Gastroesophageal sphincter (tissue), 4 donors: ENCODE measurements around the gene SREBF2. TPM values are rescaled to one million over a fixed set of nuclear protein-coding genes. Genes with fewer than 3 reads are reported as not detected.

Source experiments
- ATAC-seq: fragments of 150-250 bp; one replicate; pipeline ENCODE4 v1.9.1; 2016; ENCODE audit warnings: mild to moderate bottlenecking, moderate library complexity
- H3K27ac ChIP-seq, 4 donors: fragments of 200-600 bp; sonication (generic) in 3 of 4; 1 replicate in 3 of 4; 2 replicates in 1 of 4; pipeline ENCODE4 v1.5.1; 2016 to 2019
- H3K27me3 ChIP-seq: fragments of 200-600 bp; sonication (generic); one replicate; pipeline ENCODE4 v1.5.1; 2019
- H3K36me3 ChIP-seq, 2 donors: fragments of 200-600 bp; sonication (generic); one replicate each; pipeline ENCODE4 v1.5.1; 2019; ENCODE audit warnings: control low read depth in 1 of 2
- H3K4me1 ChIP-seq, 3 donors: fragments of 200-600 bp; sonication (generic); 1 replicate in 2 of 3; 2 replicates in 1 of 3; pipeline ENCODE4 v1.5.1; 2016 to 2019; ENCODE audit warnings: control low read depth in 2 of 3
- H3K4me3 ChIP-seq, 2 donors: fragments of 200-600 bp; sonication (generic); one replicate each; pipeline ENCODE4 v1.5.1; 2019; ENCODE audit warnings: mild to moderate bottlenecking in 1 of 2, moderate library complexity in 1 of 2
- H3K9me3 ChIP-seq, 3 donors: fragments of 200-600 bp; sonication (generic); one replicate each; pipeline ENCODE4 v1.5.1; 2017 to 2019; ENCODE audit warnings: control low read depth in 2 of 3
- EP300 ChIP-seq: sonication (generic); formaldehyde crosslinking; IDR thresholded peaks from one replicate; pipeline ENCODE4 v1.6.1; 2017; ENCODE audit warnings: antibody characterized with exemption, mild to moderate bottlenecking
- POLR2A ChIP-seq, 2 donors: fragments of 450-650 bp; IDR thresholded peaks; one replicate each; pipeline ENCODE4 v1.6.1; 2017; ENCODE audit warnings: antibody characterized with exemption in 2 of 2, mild to moderate bottlenecking in 2 of 2, moderate library complexity in 1 of 2
- POLR2AphosphoS5 ChIP-seq: sonication (generic); formaldehyde crosslinking; IDR thresholded peaks from one replicate; pipeline ENCODE4 v1.6.1; 2017; ENCODE audit warnings: antibody characterized with exemption
- WGBS, 2 donors: methylation state at CpG; one replicate each; pipeline ENCODE4 v1.1.5; 2018; ENCODE audit warnings: low coverage in 1 of 2; 5-methylcytosine and 5-hydroxymethylcytosine counted together
- total RNA-seq, 4 donors: library from RNA; depleted of rRNA; stranded (reverse); fragments of >200 nt; gene quantifications; one replicate each; pipeline ENCODE4 v1.1.0, GENCODE V29; 2016
- TF ChIP-seq, protein P1 (sequence below), 4 experiments: fragments of 200-600 bp in 2 of 4; fragments of 450-650 bp in 2 of 4; sonication (generic) in 1 of 4; IDR thresholded peaks; one replicate each; pipeline ENCODE4 v1.5.1; 2017 to 2019; ENCODE audit warnings: antibody characterized with exemption in 4 of 4, mild to moderate bottlenecking in 2 of 4, moderate library complexity in 2 of 4

Gene SREBF2
- total RNA-seq, 4 donors from 2014 or later: 39.7 to 101 (median 58.8) TPM

GRCh38 chr22:41916745-41917358, 83.9 kb downstream of the SREBF2 start:
- Histone ChIP-seq H3K27ac (no peak overlapping the region), H3K4me1 (peaks cover 0 to 45% (median 21%) of the 10 kb centered on the region in 3 donors), H3K27me3 (peaks cover 87% of the 10 kb centered on the region), H3K36me3 (no peaks in the 10 kb centered on the region), H3K4me3 (no peak overlapping the region), H3K9me3 (no peaks in the 10 kb centered on the region)
- no peak for ATAC-seq
- 56 to 68% methylated on average over 7 to 8 of the region's 10 CpGs for WGBS, 2 donors
- TF ChIP-seq, protein P1, sequence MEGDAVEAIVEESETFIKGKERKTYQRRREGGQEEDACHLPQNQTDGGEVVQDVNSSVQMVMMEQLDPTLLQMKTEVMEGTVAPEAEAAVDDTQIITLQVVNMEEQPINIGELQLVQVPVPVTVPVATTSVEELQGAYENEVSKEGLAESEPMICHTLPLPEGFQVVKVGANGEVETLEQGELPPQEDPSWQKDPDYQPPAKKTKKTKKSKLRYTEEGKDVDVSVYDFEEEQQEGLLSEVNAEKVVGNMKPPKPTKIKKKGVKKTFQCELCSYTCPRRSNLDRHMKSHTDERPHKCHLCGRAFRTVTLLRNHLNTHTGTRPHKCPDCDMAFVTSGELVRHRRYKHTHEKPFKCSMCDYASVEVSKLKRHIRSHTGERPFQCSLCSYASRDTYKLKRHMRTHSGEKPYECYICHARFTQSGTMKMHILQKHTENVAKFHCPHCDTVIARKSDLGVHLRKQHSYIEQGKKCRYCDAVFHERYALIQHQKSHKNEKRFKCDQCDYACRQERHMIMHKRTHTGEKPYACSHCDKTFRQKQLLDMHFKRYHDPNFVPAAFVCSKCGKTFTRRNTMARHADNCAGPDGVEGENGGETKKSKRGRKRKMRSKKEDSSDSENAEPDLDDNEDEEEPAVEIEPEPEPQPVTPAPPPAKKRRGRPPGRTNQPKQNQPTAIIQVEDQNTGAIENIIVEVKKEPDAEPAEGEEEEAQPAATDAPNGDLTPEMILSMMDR (IDR thresholded peaks at IDR 0.05): no peak
- TF ChIP-seq POLR2A (IDR thresholded peaks at IDR 0.05): no peak
- TF ChIP-seq EP300: no peak
- no peak for TF ChIP-seq POLR2AphosphoS5

- WGBS, 2 donors: 20% methylated on average over 1 of the region's 11 CpGs; no CpG with 5 or more reads in 1 of the 2 donors
- Histone ChIP-seq H3K27ac (no peak overlapping the region), H3K4me1 (peaks cover 0 to 45% (median 21%) of the 10 kb centered on the region in 3 donors), H3K4me3 (no peak overlapping the region), H3K36me3 (no peaks in the 10 kb centered on the region), H3K27me3 (peaks cover 81% of the 10 kb centered on the region), H3K9me3 (no peaks in the 10 kb centered on the region)
- no peak for ATAC-seq
- TF ChIP-seq POLR2A (IDR thresholded peaks at IDR 0.05): no peak
- TF ChIP-seq, protein P1 (IDR thresholded peaks at IDR 0.05): no peak
- TF ChIP-seq POLR2AphosphoS5: no peak
- no peak for TF ChIP-seq EP300
These were observed 84.5 kb downstream of the SREBF2 start for GRCh38 chr22:41917375-41917902.

- TF ChIP-seq EP300 (no peak), POLR2AphosphoS5 (no peak), POLR2A (IDR thresholded peaks at IDR 0.05) (no peak)
- TF ChIP-seq, protein P1 (IDR thresholded peaks at IDR 0.05): no peak
- peaks cover 0 to 45% (median 21%) of the 10 kb centered on the region in 3 donors for H3K4me1 ChIP-seq
- H3K27ac ChIP-seq: no peak overlapping the region
- H3K9me3 ChIP-seq: no peaks in the 10 kb centered on the region
- WGBS, 2 donors: 59 to 72% methylated on average over 4 to 11 of the region's 23 CpGs
- H3K27me3 ChIP-seq: peaks cover 74% of the 10 kb centered on the region
- H3K4me3 ChIP-seq: no peak overlapping the region
- H3K36me3 ChIP-seq: no peaks in the 10 kb centered on the region
- ATAC-seq: no peak
These were observed 85.2 kb downstream of the SREBF2 start for GRCh38 chr22:41917903-41918791.

DNA sequence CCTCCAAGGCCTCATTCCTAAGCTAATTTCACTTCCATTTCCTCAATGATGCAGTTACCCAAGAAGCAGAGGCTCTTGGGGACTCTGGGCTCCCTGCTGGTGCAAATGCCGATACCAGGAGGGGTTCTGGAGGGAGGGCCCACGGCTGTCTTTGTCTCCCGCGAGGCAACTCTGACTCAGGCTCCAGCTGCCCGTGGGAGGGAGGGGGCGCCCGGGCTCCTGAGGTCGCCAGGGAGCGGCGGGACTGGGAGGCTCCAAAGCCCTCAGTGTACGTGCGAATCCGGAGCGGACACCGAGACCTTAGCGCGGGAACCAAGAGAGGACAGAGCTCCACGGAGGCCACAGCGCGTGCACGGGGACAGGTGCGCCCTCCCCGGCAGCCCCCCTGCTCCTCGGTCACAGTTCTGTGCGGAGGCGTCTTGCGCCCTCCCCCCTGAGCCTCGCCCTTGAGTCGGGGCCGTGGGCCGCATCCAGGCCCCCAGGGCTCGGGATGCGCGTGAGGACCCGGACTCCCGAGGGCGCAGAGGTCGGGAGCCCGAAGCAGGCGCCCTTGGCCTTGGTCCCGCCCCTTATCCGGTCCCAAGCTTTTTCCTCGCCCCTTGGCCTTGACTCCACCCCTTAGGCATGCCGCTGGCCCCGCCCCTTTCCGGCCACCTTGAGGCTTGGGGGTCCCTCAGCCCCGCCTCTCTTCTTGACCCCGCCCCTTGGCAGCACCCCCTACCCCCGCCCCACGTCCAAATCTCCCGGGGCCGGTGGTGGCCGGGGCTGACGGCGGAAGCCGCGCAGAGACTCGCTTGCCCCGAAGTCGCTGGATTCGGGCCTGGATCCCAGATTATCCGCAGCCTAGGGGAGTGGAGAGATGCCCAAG, 86.7 kb downstream of the SREBF2 start:
- H3K4me3 ChIP-seq: peak overlapping the region; percentile 27 to 55
- H3K36me3 ChIP-seq: no peaks in the 10 kb centered on the region
- H3K9me3 ChIP-seq: no peaks in the 10 kb centered on the region
- ATAC-seq: peak; percentile 7
- WGBS, 2 donors: no CpG with 5 or more reads among the region's 62 CpGs
- no peak overlapping the region for H3K27ac ChIP-seq
- TF ChIP-seq, protein P1 (IDR thresholded peaks at IDR 0.05): no peak
- TF ChIP-seq EP300 (no peak), POLR2A (IDR thresholded peaks at IDR 0.05) (no peak), POLR2AphosphoS5 (no peak)
- H3K4me1 ChIP-seq: peaks cover 0 to 35% (median 21%) of the 10 kb centered on the region in 3 donors
- peaks cover 60% of the 10 kb centered on the region for H3K27me3 ChIP-seq
